OCI-LY7 (cell line): ENCODE data around the gene SMIM8.

ENCODE experiments used
- EZH2phosphoT487 ChIP-seq: fragments of 200-600 bp; sonication (generic); IDR thresholded peaks from 2 replicates; pipeline ENCODE4 v1.6.1; 2018; ENCODE audit warnings: low read depth, borderline replicate concordance, mild to moderate bottlenecking, mixed run types, antibody characterized with exemption, low read length, moderate library complexity, mixed read lengths
- TF ChIP-seq, protein P1 (sequence below): fragments of 200-600 bp; sonication (generic); conservative IDR thresholded peaks from 2 replicates; pipeline ENCODE4 v1.5.1; 2014; ENCODE audit warnings: mild to moderate bottlenecking, antibody characterized with exemption, low read length, moderate library complexity, mixed read lengths

DNA sequence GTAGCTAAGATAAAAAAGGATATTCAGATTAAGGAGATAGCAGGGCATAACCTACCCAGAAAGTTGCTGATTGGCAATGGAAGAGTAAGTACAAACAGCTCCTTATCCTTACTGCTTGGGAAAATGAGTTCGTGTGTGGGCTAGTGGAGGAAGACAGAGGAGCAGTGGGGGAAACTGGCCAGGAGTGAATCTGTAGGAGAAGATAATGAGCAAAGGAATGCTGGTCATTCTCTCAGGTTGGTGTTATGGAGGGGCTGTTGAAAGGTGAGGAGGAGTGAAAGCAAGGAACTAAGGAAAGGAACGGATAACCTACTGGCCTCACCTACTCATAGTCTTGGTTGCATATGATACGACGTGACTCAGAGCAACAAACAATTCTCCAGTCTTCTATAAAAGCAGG, 14.0 kb downstream of the SMIM8 start:
- TF ChIP-seq, protein P1, sequence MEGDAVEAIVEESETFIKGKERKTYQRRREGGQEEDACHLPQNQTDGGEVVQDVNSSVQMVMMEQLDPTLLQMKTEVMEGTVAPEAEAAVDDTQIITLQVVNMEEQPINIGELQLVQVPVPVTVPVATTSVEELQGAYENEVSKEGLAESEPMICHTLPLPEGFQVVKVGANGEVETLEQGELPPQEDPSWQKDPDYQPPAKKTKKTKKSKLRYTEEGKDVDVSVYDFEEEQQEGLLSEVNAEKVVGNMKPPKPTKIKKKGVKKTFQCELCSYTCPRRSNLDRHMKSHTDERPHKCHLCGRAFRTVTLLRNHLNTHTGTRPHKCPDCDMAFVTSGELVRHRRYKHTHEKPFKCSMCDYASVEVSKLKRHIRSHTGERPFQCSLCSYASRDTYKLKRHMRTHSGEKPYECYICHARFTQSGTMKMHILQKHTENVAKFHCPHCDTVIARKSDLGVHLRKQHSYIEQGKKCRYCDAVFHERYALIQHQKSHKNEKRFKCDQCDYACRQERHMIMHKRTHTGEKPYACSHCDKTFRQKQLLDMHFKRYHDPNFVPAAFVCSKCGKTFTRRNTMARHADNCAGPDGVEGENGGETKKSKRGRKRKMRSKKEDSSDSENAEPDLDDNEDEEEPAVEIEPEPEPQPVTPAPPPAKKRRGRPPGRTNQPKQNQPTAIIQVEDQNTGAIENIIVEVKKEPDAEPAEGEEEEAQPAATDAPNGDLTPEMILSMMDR = no peak
- TF ChIP-seq EZH2phosphoT487 = no peak
